ENCODE data around the gene TRDN. TPM values are rescaled to one million over a fixed set of nuclear protein-coding genes. Genes with fewer than 3 reads are reported as not detected.

Gene TRDN
- total RNA-seq, 4 donors from 2014 or later: under 0.01 to 5.6 (median 1.6) TPM; not detected in 1

DNA sequence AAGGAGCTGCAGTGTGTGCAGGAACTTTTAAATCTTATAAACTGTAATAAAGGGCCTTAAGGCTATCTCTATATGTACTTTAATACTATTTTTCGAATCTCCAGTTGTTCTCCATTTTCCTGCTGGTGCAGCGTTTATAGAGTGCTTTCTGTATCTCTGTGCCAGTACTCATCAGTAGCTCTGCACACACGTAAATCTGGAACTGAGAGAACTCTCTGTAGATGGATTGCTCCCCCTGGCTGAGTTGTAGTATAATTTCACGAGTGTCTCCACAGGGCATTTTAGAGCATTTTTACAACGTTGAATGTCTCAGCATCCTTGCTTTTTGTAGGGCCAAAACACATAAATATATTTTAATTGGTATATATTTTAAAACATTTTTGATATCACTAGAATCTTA, 256.5 kb downstream of the TRDN start:
- no peak for TF ChIP-seq POLR2A (IDR thresholded peaks at IDR 0.05)
- TF ChIP-seq, protein P1, sequence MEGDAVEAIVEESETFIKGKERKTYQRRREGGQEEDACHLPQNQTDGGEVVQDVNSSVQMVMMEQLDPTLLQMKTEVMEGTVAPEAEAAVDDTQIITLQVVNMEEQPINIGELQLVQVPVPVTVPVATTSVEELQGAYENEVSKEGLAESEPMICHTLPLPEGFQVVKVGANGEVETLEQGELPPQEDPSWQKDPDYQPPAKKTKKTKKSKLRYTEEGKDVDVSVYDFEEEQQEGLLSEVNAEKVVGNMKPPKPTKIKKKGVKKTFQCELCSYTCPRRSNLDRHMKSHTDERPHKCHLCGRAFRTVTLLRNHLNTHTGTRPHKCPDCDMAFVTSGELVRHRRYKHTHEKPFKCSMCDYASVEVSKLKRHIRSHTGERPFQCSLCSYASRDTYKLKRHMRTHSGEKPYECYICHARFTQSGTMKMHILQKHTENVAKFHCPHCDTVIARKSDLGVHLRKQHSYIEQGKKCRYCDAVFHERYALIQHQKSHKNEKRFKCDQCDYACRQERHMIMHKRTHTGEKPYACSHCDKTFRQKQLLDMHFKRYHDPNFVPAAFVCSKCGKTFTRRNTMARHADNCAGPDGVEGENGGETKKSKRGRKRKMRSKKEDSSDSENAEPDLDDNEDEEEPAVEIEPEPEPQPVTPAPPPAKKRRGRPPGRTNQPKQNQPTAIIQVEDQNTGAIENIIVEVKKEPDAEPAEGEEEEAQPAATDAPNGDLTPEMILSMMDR (IDR thresholded peaks at IDR 0.05): no peak

DNA sequence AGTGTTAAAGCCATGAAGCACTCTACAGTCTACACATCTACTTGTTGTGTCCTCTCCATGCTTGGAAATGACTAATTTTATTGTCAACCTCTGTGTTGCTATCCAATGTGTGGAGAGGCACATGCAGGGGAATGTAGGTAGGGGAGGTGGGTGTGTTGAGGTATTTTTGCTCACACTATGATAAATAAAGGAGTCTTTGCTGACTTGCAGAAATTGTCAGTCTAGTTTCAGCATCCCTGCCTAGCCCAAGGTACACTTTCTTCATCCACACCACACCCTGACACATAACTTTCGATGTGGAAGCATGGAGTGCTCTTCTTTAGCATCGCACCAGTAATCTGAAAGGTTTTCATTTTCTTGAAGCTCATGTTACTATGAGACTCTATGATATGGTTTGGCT, 264.0 kb downstream of the TRDN start:
- no peaks in the 10 kb centered on the region for H3K4me1 ChIP-seq
- H3K9me3 ChIP-seq: no peaks in the 10 kb centered on the region
- H3K36me3 ChIP-seq: no peaks in the 10 kb centered on the region
- TF ChIP-seq POLR2A (IDR thresholded peaks at IDR 0.05): no peak
- TF ChIP-seq, protein P1 (IDR thresholded peaks at IDR 0.05): no peak
- no peak for DNase-seq
- H3K4me3 ChIP-seq: no peak overlapping the region
- no peaks in the 10 kb centered on the region for H3K27me3 ChIP-seq
- intact Hi-C loops (cut with DNase I; ENCODE audit: low total_unique reads): no loop called here
- no peak overlapping the region for H3K27ac ChIP-seq

More for the DNA sequence above, 256.5 kb downstream of the TRDN start:
- no peaks in the 10 kb centered on the region for H3K36me3 ChIP-seq
- H3K27ac ChIP-seq: no peak overlapping the region
- H3K9me3 ChIP-seq: no peaks in the 10 kb centered on the region
- H3K27me3 ChIP-seq: no peaks in the 10 kb centered on the region
- H3K4me3 ChIP-seq: no peak overlapping the region
- intact Hi-C loops (cut with DNase I; ENCODE audit: low total_unique reads): no loop called here
- no peak for DNase-seq
- no peaks in the 10 kb centered on the region for H3K4me1 ChIP-seq

DNA sequence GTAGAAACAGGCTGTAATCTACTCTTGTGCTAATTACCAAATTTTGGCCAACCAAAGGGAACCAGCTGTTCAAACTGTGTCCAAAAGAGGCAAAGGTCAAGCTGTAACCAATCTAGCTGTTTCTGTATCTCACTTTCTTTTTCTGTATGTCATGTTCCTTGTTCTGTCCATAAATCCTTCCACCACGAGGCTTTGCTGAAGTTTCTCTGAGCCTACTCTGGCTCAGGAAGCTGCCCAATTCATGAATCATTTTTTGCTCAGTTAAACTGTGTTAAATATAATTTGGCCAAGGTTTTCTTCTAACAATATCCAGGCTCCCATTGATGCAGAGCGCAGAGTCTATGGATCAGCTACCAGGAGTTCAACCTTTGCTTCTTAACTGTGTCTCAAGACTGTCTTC, 272.8 kb downstream of the TRDN start:
- Histone ChIP-seq H3K4me3 (no peak overlapping the region), H3K27me3 (no peaks in the 10 kb centered on the region), H3K4me1 (no peaks in the 10 kb centered on the region), H3K27ac (no peak overlapping the region), H3K36me3 (no peaks in the 10 kb centered on the region), H3K9me3 (no peaks in the 10 kb centered on the region)
- DNase-seq: no peak
- TF ChIP-seq, protein P1 (IDR thresholded peaks at IDR 0.05): no peak
- TF ChIP-seq POLR2A (IDR thresholded peaks at IDR 0.05): no peak
- intact Hi-C loops (cut with DNase I; ENCODE audit: low total_unique reads): no loop called here

DNA sequence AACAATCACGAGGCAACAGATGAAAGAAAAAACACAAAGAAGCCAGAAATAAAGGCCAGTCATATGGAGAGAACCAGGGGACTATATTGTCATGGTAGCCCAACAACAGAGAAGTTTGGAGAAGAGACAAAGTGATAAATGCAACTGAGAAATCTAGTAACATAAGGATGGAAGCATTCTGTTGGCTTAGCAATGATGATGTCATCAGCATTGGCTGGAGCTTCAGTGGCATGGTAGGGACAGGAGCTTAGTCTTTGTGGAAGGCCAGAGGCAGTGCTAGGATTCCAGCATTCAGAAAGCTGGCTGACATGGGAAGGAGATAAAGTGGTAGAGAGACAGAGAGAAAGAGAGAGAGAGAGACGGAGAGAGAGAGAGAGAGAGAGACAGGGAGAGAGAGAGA, 276.4 kb downstream of the TRDN start:
- no peak for DNase-seq
- intact Hi-C loops (cut with DNase I; ENCODE audit: low total_unique reads): no loop called here
- H3K27me3 ChIP-seq: no peaks in the 10 kb centered on the region
- H3K9me3 ChIP-seq: no peaks in the 10 kb centered on the region
- TF ChIP-seq, protein P1 (IDR thresholded peaks at IDR 0.05): no peak
- TF ChIP-seq POLR2A (IDR thresholded peaks at IDR 0.05): no peak
- H3K36me3 ChIP-seq: no peaks in the 10 kb centered on the region
- no peak overlapping the region for H3K27ac ChIP-seq
- H3K4me3 ChIP-seq: no peak overlapping the region
- H3K4me1 ChIP-seq: no peaks in the 10 kb centered on the region

DNA sequence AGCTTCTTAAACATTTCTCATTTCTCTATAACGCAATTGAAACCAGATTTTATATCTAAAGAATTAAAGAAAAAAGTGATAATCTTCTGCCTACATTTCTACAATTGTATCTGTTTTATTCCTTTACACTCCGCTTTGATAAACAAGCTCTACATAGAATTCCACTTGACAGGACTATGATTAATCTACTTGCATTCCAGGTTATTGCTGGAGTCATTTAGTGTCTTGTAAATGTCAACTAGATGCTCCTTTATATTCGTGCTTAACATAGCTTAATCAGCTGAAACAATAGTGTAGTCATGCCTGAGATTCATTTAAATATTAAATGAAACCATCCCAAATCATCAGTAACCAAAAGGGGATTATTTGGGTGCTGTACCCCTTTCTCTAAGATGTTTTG, 284.0 kb downstream of the TRDN start:
- no peak for DNase-seq
- H3K9me3 ChIP-seq: no peaks in the 10 kb centered on the region
- no peak overlapping the region for H3K4me3 ChIP-seq
- intact Hi-C loops (cut with DNase I; ENCODE audit: low total_unique reads): no loop called here
- no peak overlapping the region for H3K27ac ChIP-seq
- no peaks in the 10 kb centered on the region for H3K36me3 ChIP-seq
- H3K4me1 ChIP-seq: no peaks in the 10 kb centered on the region
- H3K27me3 ChIP-seq: no peaks in the 10 kb centered on the region
- TF ChIP-seq, protein P1 (IDR thresholded peaks at IDR 0.05): no peak
- no peak for TF ChIP-seq POLR2A (IDR thresholded peaks at IDR 0.05)
